ENCODE measurements around the gene RGS18.

RGS18 gene

GRCh38 chr1:192167011-192167410, 8.7 kb downstream of the RGS18 start:
- no peak for TF ChIP-seq CTCF (IDR thresholded peaks at IDR 0.05)
- H3K27me3 ChIP-seq = no peaks in the 10 kb centered on the region
- H3K36me3 ChIP-seq = no peaks in the 10 kb centered on the region
- intact Hi-C loops (cut with DNase I; ENCODE audit: low total_unique reads) = no loop called here
- no peaks in the 10 kb centered on the region for H3K9me3 ChIP-seq
- no peak overlapping the region for H3K27ac ChIP-seq
- no peak overlapping the region for H3K4me3 ChIP-seq
- no peak for DNase-seq
- H3K4me1 ChIP-seq = peaks cover 0 to 6% (median 0%) of the 10 kb centered on the region in 4 donors

GRCh38 chr1:192167911-192168700, 9.8 kb downstream of the RGS18 start:
- TF ChIP-seq CTCF (IDR thresholded peaks at IDR 0.05) = no peak
- peaks cover 0 to 6% (median 0%) of the 10 kb centered on the region in 4 donors for H3K4me1 ChIP-seq
- intact Hi-C loops (cut with DNase I; ENCODE audit: low total_unique reads) = no loop called here
- no peak overlapping the region for H3K4me3 ChIP-seq
- DNase-seq = no peak
- no peaks in the 10 kb centered on the region for H3K27me3 ChIP-seq
- H3K27ac ChIP-seq = no peak overlapping the region
- no peaks in the 10 kb centered on the region for H3K9me3 ChIP-seq
- H3K36me3 ChIP-seq = no peaks in the 10 kb centered on the region

GRCh38 chr1:192168964-192169363, 10.7 kb downstream of the RGS18 start:
- no peak for DNase-seq
- intact Hi-C loops (cut with DNase I; ENCODE audit: low total_unique reads) = no loop called here
- no peak for TF ChIP-seq CTCF (IDR thresholded peaks at IDR 0.05)
- Histone ChIP-seq H3K27me3 (no peaks in the 10 kb centered on the region), H3K4me3 (no peak overlapping the region), H3K36me3 (no peaks in the 10 kb centered on the region), H3K9me3 (no peaks in the 10 kb centered on the region), H3K27ac (no peak overlapping the region), H3K4me1 (peaks cover 0 to 6% (median 0%) of the 10 kb centered on the region in 4 donors)

- H3K9me3 ChIP-seq = no peaks in the 10 kb centered on the region
Measured at GRCh38 chr1:192170196-192170984, 12.1 kb downstream of the RGS18 start.

GRCh38 chr1:192171123-192171522, 12.9 kb downstream of the RGS18 start:
- H3K27ac ChIP-seq = no peak overlapping the region
- TF ChIP-seq CTCF (IDR thresholded peaks at IDR 0.05) = no peak
- peaks cover 0 to 6% (median 0%) of the 10 kb centered on the region in 4 donors for H3K4me1 ChIP-seq
- H3K27me3 ChIP-seq = no peaks in the 10 kb centered on the region
- no peak overlapping the region for H3K4me3 ChIP-seq
- H3K9me3 ChIP-seq = no peaks in the 10 kb centered on the region
- no peak for DNase-seq
- intact Hi-C loops (cut with DNase I; ENCODE audit: low total_unique reads) = no loop called here
- H3K36me3 ChIP-seq = no peaks in the 10 kb centered on the region

More at GRCh38 chr1:192170196-192170984, 12.1 kb downstream of the RGS18 start:
- Histone ChIP-seq H3K4me3 (no peak overlapping the region), H3K27me3 (no peaks in the 10 kb centered on the region), H3K27ac (no peak overlapping the region), H3K36me3 (no peaks in the 10 kb centered on the region), H3K4me1 (peaks cover 0 to 6% (median 0%) of the 10 kb centered on the region in 4 donors)
- no peak for TF ChIP-seq CTCF (IDR thresholded peaks at IDR 0.05)
- DNase-seq = no peak
- intact Hi-C loops (cut with DNase I; ENCODE audit: low total_unique reads) = no loop called here

All from tibial artery (tissue), 4 donors.